Measurements from ENCODE around the gene RNF32. TPM values are rescaled to one million over a fixed set of nuclear protein-coding genes. Genes with fewer than 3 reads are reported as not detected.
"Not testable (repeated sequence)": the region's sequence is repeated elsewhere in the genome, so short reads cannot be mapped to it uniquely, and the experiment has no call there.

The RNF32 gene
- total RNA-seq, 1 experiment from 2014 or later = 0.47 TPM

GRCh38 chr7:156675721-156676120, 35.1 kb downstream of the RNF32 start:
- DNase-seq (ENCODE audit: low read depth) = no peak

- DNase-seq (ENCODE audit: low read depth) = no peak
Measured at GRCh38 chr7:156676263-156676662, 35.7 kb downstream of the RNF32 start.

GRCh38 chr7:156677374-156678054, 36.9 kb downstream of the RNF32 start:
- DNase-seq (ENCODE audit: low read depth) = no peak

GRCh38 chr7:156680281-156680680, 39.7 kb downstream of the RNF32 start:
- DNase-seq (ENCODE audit: low read depth) = no peak

GRCh38 chr7:156682928-156683327, 42.4 kb downstream of the RNF32 start:
- DNase-seq (ENCODE audit: low read depth) = no peak

- DNase-seq (ENCODE audit: low read depth) = no peak
Measured at GRCh38 chr7:156684251-156684650, 43.7 kb downstream of the RNF32 start.

- DNase-seq (ENCODE audit: low read depth) = no peak
Measured at GRCh38 chr7:156684661-156685060, 44.1 kb downstream of the RNF32 start.

GRCh38 chr7:156691764-156692163, 51.2 kb downstream of the RNF32 start:
- no peak for DNase-seq (ENCODE audit: low read depth)

- DNase-seq (ENCODE audit: low read depth) = no peak
Measured at GRCh38 chr7:156692849-156693248, 52.3 kb downstream of the RNF32 start.

- no peak for DNase-seq (ENCODE audit: low read depth)
Measured at GRCh38 chr7:156693627-156694026, 53.1 kb downstream of the RNF32 start.

GRCh38 chr7:156697283-156697682, 56.7 kb downstream of the RNF32 start:
- DNase-seq (ENCODE audit: low read depth) = not testable (repeated sequence)

- DNase-seq (ENCODE audit: low read depth) = not testable (repeated sequence)
Measured at GRCh38 chr7:156698512-156698911, 57.9 kb downstream of the RNF32 start.

GRCh38 chr7:156701787-156702186, 61.2 kb downstream of the RNF32 start:
- DNase-seq (ENCODE audit: low read depth) = not testable (repeated sequence)

GRCh38 chr7:156702399-156702798, 61.8 kb downstream of the RNF32 start:
- DNase-seq (ENCODE audit: low read depth) = no peak

GRCh38 chr7:156703209-156703608, 62.6 kb downstream of the RNF32 start:
- DNase-seq (ENCODE audit: low read depth) = no peak

GRCh38 chr7:156703773-156704482, 63.4 kb downstream of the RNF32 start:
- DNase-seq (ENCODE audit: low read depth) = no peak

GRCh38 chr7:156722043-156722826, 81.7 kb downstream of the RNF32 start:
- no peak for DNase-seq (ENCODE audit: low read depth)

- DNase-seq (ENCODE audit: low read depth) = no peak
Measured at GRCh38 chr7:156725073-156725472, 84.5 kb downstream of the RNF32 start.

- DNase-seq (ENCODE audit: low read depth) = no peak
Measured at GRCh38 chr7:156725936-156726335, 85.4 kb downstream of the RNF32 start.
